Stromal cell of bone marrow (primary cell): Measurements from ENCODE around the gene NYAP2.

Experiments
- DNase-seq: peaks from one replicate; pipeline ENCODE4 v3.0.0-alpha.2; 2012; ENCODE audit warnings: low read depth

NYAP2 gene

GRCh38 chr2:225429717-225430116 lies 30.2 kb downstream of the NYAP2 start:
- DNase-seq = peak; percentile 13

- DNase-seq = no peak
Measured at GRCh38 chr2:225431105-225431863, 31.8 kb downstream of the NYAP2 start.

GRCh38 chr2:225434014-225434413 lies 34.5 kb downstream of the NYAP2 start:
- DNase-seq = no peak

GRCh38 chr2:225437319-225437718 lies 37.8 kb downstream of the NYAP2 start:
- no peak for DNase-seq

GRCh38 chr2:225438248-225438647 lies 38.7 kb downstream of the NYAP2 start:
- DNase-seq = no peak

- no peak for DNase-seq
Measured at GRCh38 chr2:225452677-225453076, 53.2 kb downstream of the NYAP2 start.

GRCh38 chr2:225454412-225454811 lies 54.9 kb downstream of the NYAP2 start:
- DNase-seq = no peak

GRCh38 chr2:225456619-225457260 lies 57.2 kb downstream of the NYAP2 start:
- no peak for DNase-seq

GRCh38 chr2:225457482-225457881 lies 58.0 kb downstream of the NYAP2 start:
- DNase-seq = no peak

GRCh38 chr2:225458431-225459117 lies 59.1 kb downstream of the NYAP2 start:
- DNase-seq = no peak

GRCh38 chr2:225462417-225462816 lies 62.9 kb downstream of the NYAP2 start:
- DNase-seq = no peak

- DNase-seq = no peak
Measured at GRCh38 chr2:225462945-225463344, 63.4 kb downstream of the NYAP2 start.

- DNase-seq = no peak
Measured at GRCh38 chr2:225463449-225463848, 63.9 kb downstream of the NYAP2 start.

- no peak for DNase-seq
Measured at GRCh38 chr2:225464346-225465025, 65.0 kb downstream of the NYAP2 start.

GRCh38 chr2:225465827-225466226 lies 66.3 kb downstream of the NYAP2 start:
- DNase-seq = no peak

GRCh38 chr2:225466891-225467604 lies 67.5 kb downstream of the NYAP2 start:
- DNase-seq = no peak

GRCh38 chr2:225468131-225468530 lies 68.6 kb downstream of the NYAP2 start:
- no peak for DNase-seq

GRCh38 chr2:225471039-225471438 lies 71.5 kb downstream of the NYAP2 start:
- no peak for DNase-seq

GRCh38 chr2:225471482-225471881 lies 72.0 kb downstream of the NYAP2 start:
- DNase-seq = no peak

GRCh38 chr2:225472161-225472560 lies 72.7 kb downstream of the NYAP2 start:
- DNase-seq = no peak

- no peak for DNase-seq
Measured at GRCh38 chr2:225479386-225479785, 79.9 kb downstream of the NYAP2 start.

GRCh38 chr2:225484751-225485150 lies 85.2 kb downstream of the NYAP2 start:
- no peak for DNase-seq
